ENCODE measurements around the gene BIRC6. TPM values are rescaled to one million over a fixed set of nuclear protein-coding genes. Genes with fewer than 3 reads are reported as not detected.
"Not testable (repeated sequence)": the region's sequence is repeated elsewhere in the genome, so short reads cannot be mapped to it uniquely, and the experiment has no call there.

Gene BIRC6, protein sequence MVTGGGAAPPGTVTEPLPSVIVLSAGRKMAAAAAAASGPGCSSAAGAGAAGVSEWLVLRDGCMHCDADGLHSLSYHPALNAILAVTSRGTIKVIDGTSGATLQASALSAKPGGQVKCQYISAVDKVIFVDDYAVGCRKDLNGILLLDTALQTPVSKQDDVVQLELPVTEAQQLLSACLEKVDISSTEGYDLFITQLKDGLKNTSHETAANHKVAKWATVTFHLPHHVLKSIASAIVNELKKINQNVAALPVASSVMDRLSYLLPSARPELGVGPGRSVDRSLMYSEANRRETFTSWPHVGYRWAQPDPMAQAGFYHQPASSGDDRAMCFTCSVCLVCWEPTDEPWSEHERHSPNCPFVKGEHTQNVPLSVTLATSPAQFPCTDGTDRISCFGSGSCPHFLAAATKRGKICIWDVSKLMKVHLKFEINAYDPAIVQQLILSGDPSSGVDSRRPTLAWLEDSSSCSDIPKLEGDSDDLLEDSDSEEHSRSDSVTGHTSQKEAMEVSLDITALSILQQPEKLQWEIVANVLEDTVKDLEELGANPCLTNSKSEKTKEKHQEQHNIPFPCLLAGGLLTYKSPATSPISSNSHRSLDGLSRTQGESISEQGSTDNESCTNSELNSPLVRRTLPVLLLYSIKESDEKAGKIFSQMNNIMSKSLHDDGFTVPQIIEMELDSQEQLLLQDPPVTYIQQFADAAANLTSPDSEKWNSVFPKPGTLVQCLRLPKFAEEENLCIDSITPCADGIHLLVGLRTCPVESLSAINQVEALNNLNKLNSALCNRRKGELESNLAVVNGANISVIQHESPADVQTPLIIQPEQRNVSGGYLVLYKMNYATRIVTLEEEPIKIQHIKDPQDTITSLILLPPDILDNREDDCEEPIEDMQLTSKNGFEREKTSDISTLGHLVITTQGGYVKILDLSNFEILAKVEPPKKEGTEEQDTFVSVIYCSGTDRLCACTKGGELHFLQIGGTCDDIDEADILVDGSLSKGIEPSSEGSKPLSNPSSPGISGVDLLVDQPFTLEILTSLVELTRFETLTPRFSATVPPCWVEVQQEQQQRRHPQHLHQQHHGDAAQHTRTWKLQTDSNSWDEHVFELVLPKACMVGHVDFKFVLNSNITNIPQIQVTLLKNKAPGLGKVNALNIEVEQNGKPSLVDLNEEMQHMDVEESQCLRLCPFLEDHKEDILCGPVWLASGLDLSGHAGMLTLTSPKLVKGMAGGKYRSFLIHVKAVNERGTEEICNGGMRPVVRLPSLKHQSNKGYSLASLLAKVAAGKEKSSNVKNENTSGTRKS (N-terminal part only)
- 23.0 TPM for polyA plus RNA-seq

- peaks cover 0 to 1% (median 0%) of the 10 kb centered on the region in 3 donors for H3K9me3 Mint-ChIP-seq
Observed at GRCh38 chr2:32356681-32357317, at the start of gene BIRC6. TSS of gene BIRC6 (plus strand) at chr2:32357023. CDS start at chr2:32357162, 139 bp downstream.

GRCh38 chr2:32310577-32310976, 46.2 kb upstream of the BIRC6 start:
- H3K4me1 Mint-ChIP-seq, result no peaks in the 10 kb centered on the region
- H3K9me3 Mint-ChIP-seq, result no peaks in the 10 kb centered on the region
- H3K36me3 Mint-ChIP-seq, result peaks cover 4% of the 10 kb centered on the region
- no peaks in the 10 kb centered on the region for H3K27me3 Mint-ChIP-seq
- H3K27ac Mint-ChIP-seq, result no peak overlapping the region
- H3K4me3 Mint-ChIP-seq, result no peak overlapping the region

More at GRCh38 chr2:32356681-32357317, at the start of gene BIRC6:
- peaks cover 34 to 42% (median 36%) of the 10 kb centered on the region in 3 donors for H3K4me1 Mint-ChIP-seq
- no peaks in the 10 kb centered on the region for H3K27me3 Mint-ChIP-seq
- peak within 1 kb of the TSS; percentile 75 to 96 (median 77) for H3K27ac Mint-ChIP-seq
- peak within 1 kb of the TSS; percentile 76 to 96 (median 90) for H3K4me3 Mint-ChIP-seq
- peaks cover 2% of the 10 kb centered on the region for H3K36me3 Mint-ChIP-seq

- Mint-ChIP-seq H3K9me3 (no peaks in the 10 kb centered on the region), H3K36me3 (peaks cover 3% of the 10 kb centered on the region), H3K4me1 (no peaks in the 10 kb centered on the region), H3K4me3 (no peak overlapping the region), H3K27ac (no peak overlapping the region), H3K27me3 (no peaks in the 10 kb centered on the region)
Observed at GRCh38 chr2:32314886-32315285, 41.9 kb upstream of the BIRC6 start.

GRCh38 chr2:32328679-32329078, 28.1 kb upstream of the BIRC6 start:
- H3K27ac Mint-ChIP-seq, H3K9me3 Mint-ChIP-seq, H3K36me3 Mint-ChIP-seq, H3K4me1 Mint-ChIP-seq, H3K27me3 Mint-ChIP-seq, H3K4me3 Mint-ChIP-seq: not testable (repeated sequence)

DNA sequence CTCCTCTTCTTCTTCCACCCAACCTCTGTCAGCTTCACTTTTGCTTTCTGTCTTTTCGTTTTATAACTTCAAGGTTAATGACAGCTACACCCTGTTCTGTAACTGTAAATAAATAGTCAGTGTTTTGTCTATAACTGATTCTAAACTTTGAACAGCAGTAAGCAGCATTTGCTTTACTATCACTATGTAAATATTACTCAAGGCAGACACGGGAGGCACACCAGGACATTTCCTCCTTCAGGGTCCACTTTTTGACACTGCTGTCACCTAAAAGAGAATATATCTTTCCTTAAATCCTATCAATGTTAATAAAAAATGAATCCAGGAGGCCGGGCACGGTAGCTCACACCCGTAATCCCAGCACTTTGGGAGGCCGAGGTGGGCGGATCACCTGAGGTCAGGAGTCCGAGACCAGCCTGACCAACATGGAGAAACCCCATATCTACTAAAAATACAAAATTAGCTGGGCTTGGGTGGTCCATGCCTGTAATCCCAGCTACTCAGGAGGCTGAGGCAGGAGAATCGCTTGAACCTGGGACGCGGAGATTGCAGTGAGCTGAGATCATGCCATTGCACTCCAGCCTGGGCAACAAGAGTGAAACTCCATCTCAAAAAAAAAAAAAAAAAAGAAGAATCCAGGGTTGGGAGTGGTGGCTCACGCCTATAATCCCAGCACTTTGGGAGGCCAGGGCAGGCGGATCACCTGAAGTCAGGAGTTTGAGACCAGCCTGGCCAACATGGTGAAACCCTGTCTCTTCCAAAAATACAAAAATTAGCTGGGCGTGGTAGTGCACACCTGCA, 27.4 kb upstream of the BIRC6 start:
- H3K27me3 Mint-ChIP-seq, H3K9me3 Mint-ChIP-seq, H3K4me3 Mint-ChIP-seq, H3K27ac Mint-ChIP-seq, H3K4me1 Mint-ChIP-seq, H3K36me3 Mint-ChIP-seq: not testable (repeated sequence)

GRCh38 chr2:32330136-32330535, 26.7 kb upstream of the BIRC6 start:
- Mint-ChIP-seq H3K36me3 (peaks cover 10% of the 10 kb centered on the region), H3K4me3 (no peak overlapping the region), H3K27ac (peak overlapping the region in 1 of 3 donors; percentile 37), H3K4me1 (peaks cover 0 to 1% (median 0%) of the 10 kb centered on the region in 3 donors), H3K27me3 (no peaks in the 10 kb centered on the region), H3K9me3 (no peaks in the 10 kb centered on the region)

- H3K9me3 Mint-ChIP-seq, result no peaks in the 10 kb centered on the region
- H3K27me3 Mint-ChIP-seq, result no peaks in the 10 kb centered on the region
- peaks cover 0 to 3% (median 0%) of the 10 kb centered on the region in 3 donors for H3K4me1 Mint-ChIP-seq
- no peak overlapping the region for H3K4me3 Mint-ChIP-seq
- H3K36me3 Mint-ChIP-seq, result no peaks in the 10 kb centered on the region
- H3K27ac Mint-ChIP-seq, result no peak overlapping the region
Observed at GRCh38 chr2:32342801-32343200, 14.0 kb upstream of the BIRC6 start.

DNA sequence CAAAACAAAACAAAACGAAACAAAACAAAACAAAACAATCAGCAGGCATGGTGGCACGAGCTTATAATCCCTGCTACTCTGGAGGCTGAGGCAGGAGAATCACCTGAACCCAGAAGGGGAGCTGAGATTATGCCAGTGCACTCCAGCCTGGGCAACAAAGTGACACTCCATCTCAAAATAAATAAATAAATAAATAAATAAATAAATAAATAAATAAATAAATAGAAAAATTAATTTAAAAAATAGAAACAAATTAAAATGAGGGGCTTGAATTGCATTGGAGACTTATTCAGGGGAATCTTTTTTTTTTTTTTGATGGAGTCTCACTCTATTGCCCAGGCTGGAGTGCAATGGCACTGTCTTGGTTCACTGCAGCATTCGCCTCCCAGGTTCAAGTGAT, 6.0 kb upstream of the BIRC6 start:
- H3K4me1 Mint-ChIP-seq, H3K36me3 Mint-ChIP-seq, H3K27ac Mint-ChIP-seq, H3K27me3 Mint-ChIP-seq, H3K4me3 Mint-ChIP-seq, H3K9me3 Mint-ChIP-seq: not testable (repeated sequence)

- H3K27me3 Mint-ChIP-seq, result no peaks in the 10 kb centered on the region
- H3K36me3 Mint-ChIP-seq, result no peaks in the 10 kb centered on the region
- peak overlapping the region; percentile 76 to 93 (median 90) for H3K4me3 Mint-ChIP-seq
- H3K27ac Mint-ChIP-seq, result peak overlapping the region; percentile 75 to 88 (median 77)
- peaks cover 28 to 35% (median 29%) of the 10 kb centered on the region in 3 donors for H3K4me1 Mint-ChIP-seq
- no peaks in the 10 kb centered on the region for H3K9me3 Mint-ChIP-seq
Observed at GRCh38 chr2:32355976-32356680, 695 bp upstream of the BIRC6 start.

- Mint-ChIP-seq H3K36me3 (peaks cover 2% of the 10 kb centered on the region), H3K4me3 (peak overlapping the region; percentile 76 to 96 (median 90)), H3K27ac (peak overlapping the region; percentile 75 to 96 (median 77)), H3K4me1 (peaks cover 34 to 43% (median 39%) of the 10 kb centered on the region in 3 donors), H3K9me3 (peaks cover 0 to 1% (median 0%) of the 10 kb centered on the region in 3 donors), H3K27me3 (no peaks in the 10 kb centered on the region)
Observed at GRCh38 chr2:32357318-32358110, 691 bp downstream of the BIRC6 start.

GRCh38 chr2:32358111-32358482, 1.3 kb downstream of the BIRC6 start:
- Mint-ChIP-seq H3K4me1 (peaks cover 37 to 43% (median 42%) of the 10 kb centered on the region in 3 donors), H3K9me3 (peaks cover 0 to 1% (median 0%) of the 10 kb centered on the region in 3 donors), H3K4me3 (peak overlapping the region; percentile 76 to 96 (median 90)), H3K27ac (peak overlapping the region; percentile 73 to 77 (median 75)), H3K36me3 (peaks cover 2% of the 10 kb centered on the region), H3K27me3 (no peaks in the 10 kb centered on the region)

DNA sequence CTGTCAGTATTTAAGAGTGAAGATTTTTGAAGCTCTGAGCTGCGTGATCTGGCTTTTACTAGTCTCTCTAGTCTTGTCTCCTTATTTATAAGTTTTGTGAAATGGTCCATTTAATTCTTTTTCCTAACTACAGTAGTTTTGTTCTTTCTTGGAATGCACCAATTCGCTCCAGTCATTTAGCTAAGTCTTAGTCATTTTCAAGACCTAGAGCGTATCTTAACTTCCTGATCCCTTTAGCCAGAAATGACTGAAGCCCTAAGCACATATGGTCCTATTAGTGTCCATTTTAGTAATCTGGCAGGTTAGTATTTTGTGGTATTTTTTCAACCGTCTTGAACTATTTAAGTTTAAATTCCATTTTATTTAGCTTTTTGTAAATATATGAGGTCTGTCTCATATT, 3.6 kb downstream of the BIRC6 start:
- peaks cover 6% of the 10 kb centered on the region for H3K36me3 Mint-ChIP-seq
- H3K4me1 Mint-ChIP-seq, result peaks cover 54 to 63% (median 58%) of the 10 kb centered on the region in 3 donors
- no peaks in the 10 kb centered on the region for H3K27me3 Mint-ChIP-seq
- H3K27ac Mint-ChIP-seq, result peak overlapping the region in 2 of 3 donors; percentile 75 to 90
- peak overlapping the region in 3 of 4 donors; percentile 45 to 76 (median 65) for H3K4me3 Mint-ChIP-seq
- peaks cover 0 to 1% (median 0%) of the 10 kb centered on the region in 3 donors for H3K9me3 Mint-ChIP-seq
